Fibroblast of gingiva (primary cell): ENCODE data around the gene JAK1.

Source experiments
- DNase-seq: peaks from one replicate; pipeline ENCODE4 v3.0.0-alpha.2; 2011; ENCODE audit warnings: low read depth

JAK1 gene

DNA sequence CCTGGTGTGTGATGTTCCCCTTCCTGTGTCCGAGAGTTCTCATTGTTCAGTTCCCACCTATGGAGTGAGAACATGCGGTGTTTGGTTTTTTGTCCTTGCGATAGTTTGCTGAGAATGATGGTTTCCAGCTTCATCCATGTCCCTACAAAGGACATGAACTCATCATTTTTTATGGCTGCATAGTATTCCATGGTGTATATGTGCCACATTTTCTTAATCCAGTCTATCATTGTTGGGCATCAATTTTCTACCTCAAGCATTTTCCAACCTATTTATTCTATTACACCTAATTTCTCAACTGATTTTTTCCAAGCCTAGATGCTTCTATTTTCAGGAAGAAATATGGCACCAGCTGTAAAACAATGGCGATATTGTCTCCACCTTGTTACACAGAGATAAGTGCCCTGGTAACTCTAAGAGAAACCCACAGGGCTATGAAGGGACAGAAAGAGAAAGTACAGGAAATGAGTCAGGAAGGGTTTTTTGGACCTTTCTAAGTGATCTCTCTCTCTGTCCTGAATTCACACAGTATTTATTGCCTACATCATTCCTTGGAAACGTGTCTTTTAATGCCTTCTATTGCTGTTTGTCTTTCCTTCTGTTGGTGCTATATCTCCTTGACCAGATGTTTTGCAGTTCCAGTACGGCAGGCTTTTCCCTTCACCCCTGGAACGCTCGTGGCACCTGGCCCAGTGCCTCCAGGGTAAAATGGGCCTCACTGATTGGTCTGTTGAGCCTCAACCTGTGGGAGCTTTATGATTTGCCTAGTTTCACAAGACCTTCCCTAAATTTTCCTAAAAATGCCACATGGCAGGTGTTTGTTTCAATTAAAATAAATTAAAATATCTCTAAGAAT, 14.6 kb upstream of the JAK1 start:
- no peak for DNase-seq

DNA sequence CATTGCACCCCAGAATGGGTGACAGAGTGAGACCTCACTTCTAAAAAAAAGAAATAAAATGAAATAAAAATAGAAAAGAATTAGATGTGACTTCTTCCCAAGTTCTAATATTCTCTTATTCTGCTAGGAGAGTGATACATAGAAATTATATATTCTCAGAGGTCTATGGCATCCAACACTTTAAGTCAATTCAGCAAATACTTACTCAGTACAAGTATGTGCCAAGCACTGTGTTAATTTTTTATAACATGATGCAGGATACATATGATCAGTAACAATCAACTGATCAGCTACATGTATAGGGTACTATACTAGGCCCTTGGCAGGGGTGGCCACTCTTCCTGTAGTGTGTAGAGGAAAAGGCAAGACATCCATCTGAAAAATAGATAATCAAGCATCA, 13.0 kb upstream of the JAK1 start:
- no peak for DNase-seq

DNA sequence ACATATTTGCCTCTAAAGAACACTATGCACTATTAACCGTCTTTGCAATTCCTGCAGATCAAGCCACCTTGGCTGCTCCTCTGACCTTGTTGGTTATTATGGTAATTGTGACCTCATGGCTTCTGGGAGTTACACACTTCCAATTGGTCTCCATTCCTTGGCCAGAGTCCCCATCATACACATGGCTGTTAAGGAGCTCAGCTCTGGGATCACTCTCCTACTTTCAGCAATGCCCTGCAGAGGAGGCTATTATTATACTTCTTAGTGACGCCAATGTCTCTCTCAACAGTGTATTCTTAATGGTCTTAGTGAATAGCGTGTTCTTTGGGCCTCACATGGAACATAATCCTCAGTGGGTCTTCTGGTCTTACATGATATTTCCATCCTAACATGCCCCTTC, 10.0 kb upstream of the JAK1 start:
- no peak for DNase-seq

DNA sequence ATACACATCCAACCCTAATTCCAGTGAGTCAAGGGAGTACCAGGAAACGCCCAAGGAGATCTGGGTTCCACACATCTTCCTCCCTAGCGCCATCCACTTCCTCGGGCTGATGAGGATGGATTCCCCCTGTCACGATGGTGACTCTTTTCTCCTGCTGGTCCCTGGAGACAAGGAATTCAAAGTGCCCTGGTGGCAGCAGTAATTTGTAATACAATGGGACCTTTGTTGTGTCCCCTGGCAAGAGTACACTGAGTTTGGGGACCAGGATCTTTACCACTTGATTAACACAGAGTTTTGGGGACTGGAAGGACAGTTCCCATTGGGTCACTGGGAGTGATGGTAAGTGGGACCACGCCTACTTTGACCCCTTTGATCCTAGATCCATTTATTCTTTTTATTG, 9.4 kb upstream of the JAK1 start:
- no peak for DNase-seq

DNA sequence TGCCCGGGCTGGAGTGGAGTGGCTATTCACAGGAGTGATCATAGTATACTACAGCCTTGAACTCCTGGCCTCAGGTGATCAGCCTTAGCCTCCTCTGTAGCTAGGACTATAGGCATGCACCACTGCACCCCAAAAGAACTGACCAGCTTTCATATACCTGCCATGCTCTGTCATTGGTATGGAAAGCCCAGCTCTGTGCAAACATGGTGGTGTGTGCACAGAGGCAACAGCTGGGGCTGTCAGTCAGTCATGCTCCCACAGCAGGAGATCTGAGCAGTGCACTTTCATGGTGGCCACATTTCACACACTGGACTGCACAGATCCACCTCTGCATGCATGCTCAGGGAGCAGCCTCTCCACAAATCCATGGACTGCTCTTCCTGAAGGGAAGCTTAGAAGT, 8.8 kb upstream of the JAK1 start:
- no peak for DNase-seq

DNA sequence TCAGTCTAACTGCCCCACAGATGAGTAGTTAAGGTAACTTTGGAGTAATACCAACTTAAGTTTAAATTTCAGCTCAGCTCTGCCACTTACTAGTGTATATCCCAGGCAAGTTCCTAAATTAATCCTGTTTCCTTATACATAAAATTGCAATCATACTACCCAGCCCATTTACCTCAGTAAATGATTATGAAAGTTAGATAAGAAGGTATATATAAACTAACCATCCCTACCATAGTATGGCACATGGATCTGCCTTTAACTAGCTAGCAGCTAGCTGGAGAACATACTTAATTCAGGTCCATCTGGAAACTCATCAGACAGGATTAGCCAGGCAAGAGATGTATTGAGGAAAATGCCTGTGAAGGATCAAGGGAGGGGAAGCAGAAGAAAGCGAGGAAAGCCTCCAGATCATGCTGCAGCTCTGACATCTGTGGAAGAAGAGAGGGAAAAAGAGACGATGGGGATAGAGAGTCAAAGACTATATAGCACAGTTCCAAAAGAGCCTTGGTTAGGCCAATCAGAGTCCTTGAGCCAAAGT, 8.0 kb upstream of the JAK1 start:
- DNase-seq: no peak

DNA sequence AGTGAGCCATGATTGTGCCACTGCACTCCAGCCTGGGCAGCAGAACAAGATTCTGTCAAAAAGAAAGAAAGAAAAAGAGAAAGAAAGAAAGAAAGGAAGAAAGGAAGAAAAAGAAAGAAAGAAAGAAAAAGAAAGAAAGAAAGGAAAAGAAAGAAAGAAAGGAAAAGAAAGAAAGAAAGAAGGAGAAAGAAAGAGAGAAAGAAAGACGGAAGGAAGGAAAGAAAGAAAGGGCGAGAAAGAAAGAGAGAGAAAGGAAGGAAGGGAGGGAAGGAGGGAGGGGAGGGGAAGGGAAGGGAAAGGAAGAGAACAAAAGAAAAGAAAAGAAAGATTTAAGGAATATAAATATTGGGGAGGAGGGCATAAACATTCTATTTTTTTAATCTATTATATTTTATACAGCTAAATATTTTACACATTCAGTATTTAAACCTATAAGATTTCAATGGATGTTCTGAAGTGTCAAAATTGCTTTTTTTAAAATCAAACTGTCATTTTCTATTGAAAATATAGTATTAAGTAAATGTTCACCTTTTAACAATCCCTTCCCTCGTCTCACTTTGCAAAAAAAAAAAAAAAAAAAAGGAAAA, 6.8 kb upstream of the JAK1 start:
- DNase-seq: no peak

DNA sequence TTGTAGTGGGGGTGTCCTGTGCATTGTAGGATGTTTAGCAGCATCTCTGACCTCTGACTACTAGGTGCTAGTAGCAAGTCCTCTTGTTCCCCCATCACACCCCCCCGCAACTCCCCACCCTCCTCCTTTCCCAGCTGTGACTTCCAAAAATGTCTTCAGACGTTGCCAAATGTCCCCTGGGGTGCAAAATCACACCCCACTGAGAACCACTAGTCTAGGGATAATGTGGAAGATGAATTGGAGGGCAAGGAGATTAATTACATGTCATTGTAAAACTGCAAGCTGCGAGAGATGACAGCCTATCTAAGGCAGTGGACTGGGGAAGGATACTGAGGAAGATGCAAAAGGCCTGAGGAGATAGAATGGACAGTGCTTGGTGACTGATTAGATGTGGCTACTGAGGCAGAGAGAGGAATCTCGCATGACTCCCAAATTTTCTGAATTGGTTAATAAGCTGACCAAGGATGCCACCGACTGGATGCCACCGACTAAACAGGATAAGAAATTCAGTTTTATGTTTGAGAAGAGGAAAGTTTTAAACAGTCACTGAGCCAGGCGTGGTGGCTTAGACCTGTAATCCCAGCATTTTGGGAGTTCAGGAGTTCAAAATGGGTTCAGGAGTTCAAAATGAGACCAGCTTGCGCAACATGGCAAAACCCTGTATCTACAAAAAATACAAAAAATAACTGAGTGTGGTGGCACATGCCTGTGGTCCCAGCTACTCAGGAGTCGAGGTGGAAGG, 3.1 kb upstream of the JAK1 start:
- no peak for DNase-seq

DNA sequence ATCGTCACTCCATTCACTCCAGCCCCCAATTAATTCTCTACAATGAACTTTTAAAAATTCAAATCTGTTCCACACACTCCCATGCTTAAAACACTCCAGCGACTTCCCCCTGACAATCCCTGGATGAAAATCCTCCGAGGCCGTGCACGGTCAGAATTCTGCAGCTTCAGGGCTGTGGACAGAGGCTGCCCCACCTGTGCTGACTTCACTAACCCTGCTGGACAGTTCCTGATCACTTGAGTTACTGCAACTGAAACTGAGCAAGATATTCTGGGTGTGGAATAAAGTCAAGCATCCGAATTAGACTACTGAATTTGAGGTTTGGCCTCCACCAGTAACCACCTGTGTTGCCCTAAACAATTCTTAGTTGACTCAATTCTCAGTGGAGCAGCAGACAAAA, 1.0 kb upstream of the JAK1 start:
- no peak for DNase-seq

DNA sequence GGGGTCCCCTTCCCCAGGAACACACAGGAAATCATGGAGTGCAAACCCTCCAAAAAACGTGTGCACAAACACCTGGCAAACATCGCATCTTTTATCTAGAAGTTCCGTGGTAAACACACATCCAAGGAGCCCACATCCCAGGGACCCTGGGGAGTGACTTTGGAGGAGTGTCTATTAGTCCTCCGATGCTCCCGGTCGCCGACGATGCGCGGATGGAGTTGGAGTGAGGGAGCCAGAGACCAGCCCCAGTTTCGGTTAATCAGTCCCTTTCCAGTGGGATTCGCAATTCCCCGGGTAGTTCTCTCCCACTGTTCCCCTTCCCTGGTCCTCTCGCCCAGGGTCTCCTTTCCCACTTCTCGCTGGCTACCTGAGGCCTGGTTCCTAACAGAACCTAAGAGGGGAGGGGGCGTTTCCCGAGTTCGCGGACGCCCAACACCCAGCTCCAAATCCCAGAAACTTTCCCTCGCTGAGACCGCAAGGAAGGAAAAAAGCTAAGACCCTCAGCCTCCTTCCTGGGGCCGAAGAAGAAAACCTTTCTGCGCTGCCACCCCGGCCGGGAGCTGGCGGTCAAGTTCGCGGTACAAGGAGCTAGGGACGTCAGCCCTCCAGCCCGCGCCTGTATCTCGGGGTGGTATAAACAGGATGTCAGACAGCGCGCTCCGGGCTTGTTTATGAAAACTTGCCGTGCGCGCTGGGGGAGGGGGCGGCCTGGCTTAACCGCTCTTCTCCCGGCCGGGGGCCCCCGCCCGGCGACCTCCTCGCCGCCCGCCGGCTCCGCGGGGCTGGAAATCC, 787 bp downstream of the JAK1 start:
- DNase-seq: peak; percentile 52

DNA sequence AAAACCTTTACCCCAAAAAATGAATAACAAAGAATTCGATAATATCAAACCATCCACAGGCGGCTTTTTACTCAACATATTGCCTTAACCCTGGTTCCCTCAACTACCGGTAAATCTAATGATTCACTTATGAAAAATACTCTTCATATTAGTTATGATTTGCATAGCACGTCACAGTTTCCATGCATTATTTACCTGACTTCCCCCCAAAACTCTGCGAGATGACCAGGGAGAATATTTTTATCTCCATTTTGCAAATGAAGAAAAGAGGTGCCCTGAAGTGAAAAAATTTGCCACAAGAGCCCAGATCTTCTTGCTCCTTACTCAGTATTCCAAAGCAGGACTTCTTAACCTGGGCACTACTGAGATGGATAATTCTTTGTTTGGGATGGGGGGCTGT, 2.9 kb downstream of the JAK1 start:
- no peak for DNase-seq

DNA sequence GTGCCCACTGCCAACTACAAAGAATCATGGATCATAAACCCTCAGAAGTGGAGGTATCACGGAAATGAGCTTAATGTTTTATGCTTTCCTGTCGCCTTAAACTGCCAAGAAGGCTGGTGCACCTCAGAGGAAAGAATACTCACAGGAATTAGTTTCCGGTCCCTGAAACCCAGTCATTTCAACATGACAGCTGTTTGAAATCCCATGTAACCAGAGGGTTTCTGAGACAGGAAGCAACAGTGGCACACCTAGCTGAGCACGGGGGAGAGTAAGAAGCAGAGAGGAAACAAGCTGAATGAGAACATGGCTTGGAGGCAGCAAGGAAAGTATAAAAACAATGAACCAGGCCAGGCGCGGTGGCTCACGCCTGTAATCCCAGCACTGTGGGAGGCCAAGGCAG, 3.9 kb downstream of the JAK1 start:
- no peak for DNase-seq

DNA sequence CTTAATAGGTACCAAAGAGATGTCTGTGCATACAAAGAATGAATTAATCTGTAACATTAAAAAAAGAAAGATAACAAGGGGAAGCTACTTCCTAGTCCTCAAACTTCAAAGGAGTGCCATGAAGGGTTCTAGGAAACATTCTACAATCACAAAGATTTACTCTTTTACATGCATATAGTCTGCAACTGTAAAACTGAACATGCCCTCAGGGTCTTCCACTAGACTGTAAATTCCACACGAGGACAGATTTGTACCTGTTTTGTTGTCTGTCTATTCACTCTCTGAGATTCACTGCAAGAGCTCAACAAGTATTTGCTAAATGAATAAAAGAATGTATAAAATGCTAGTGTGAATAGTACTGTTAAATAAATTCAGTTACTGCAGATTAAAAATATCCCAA, 4.4 kb downstream of the JAK1 start:
- no peak for DNase-seq

DNA sequence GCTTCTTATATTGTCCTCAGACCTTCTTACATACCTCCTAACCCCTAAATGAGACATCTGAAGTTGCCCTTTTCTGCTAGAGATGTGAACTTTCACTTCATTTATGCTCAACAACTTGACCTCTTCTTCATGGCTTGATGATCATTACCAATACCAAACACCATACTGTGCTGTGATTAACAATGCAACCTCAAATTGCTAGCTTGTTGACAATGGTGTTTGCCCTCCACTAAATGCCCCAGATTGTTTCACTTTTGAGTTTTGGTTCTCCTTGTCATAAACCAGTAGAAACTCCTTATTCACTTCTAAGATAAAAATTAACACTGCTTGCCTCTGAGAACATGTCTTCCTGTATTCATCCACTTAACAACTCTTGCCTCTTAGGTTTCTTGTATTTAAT, 5.6 kb downstream of the JAK1 start:
- no peak for DNase-seq

DNA sequence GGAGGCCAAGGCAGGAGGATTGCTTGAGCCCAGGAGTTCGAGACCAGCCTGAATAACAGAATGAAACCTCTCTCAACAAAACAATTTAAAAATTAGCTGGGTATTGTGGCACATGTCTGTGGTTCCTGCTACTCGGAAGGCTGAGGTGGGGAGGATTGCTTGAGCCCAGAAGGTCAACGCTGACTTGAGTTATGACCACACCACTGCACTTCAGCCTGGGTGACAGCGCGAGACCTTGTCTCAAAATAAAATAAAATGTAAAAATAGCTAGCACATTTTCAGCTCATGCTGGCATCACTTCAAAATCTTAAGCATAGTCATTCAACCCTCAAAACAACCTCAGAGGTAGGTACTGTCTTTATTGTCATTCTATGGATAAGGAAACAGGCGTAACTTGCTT, 6.4 kb downstream of the JAK1 start:
- DNase-seq: no peak

DNA sequence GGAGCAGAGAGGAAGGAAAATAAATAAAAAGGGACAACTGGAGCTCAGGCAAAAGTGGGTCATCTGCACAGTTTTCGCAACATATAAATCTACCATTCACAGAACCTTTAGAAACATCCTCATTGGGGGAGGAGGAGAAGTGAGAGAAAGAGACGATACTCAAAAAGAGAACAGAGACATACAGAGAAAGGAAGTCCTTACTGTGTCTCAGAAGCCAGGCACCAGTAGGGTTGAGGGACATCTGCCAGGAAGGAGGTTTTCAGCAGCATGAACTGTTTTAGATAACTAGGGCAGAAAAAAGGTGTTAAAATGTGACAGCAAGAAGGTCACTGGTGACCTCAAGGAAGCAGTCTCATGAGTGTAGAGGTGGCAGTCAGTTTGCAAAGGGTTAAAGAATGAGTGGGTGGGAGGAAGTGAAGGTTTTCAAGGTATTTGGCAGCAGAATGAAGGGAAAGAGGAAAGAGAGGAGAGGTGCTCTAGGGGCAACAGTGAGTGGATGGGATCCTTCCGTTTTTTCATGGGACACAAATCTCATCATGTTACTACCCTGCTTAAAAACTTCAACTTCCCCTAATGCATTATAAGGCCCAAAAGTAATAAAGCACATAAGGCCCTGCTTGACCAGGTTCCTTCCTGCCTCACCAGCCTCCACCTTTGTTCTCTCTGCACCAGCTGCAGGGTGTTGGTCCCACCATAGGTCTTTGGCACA, 9.5 kb downstream of the JAK1 start:
- DNase-seq: no peak

DNA sequence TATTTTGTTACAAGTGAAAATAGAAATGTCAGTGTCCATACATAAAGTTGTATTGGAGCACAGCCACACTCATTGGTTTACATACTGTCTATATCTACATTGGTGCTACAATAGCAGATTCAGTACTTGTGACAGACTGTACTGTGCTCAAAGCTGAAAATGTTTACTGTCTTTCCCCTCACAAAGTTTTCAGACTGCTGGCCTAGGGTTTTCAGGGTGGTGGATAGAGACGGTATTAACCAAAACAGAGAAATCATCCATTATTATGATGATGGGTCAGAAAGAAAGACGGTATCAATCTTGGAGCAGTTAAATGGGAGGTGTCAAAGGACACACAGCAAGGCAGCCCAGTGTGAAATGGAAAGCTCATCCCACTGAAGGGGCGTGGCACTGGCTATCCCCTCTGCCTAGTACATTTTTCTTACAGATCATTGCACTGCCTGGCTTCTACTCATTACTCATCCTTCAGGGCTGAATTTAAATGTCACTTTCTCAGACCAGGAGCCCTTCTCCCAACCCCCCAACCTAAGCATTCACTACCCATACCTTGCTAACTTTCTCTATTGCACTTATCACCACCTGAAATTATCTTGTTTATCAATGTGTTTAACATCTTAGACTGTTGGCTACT, 10.2 kb downstream of the JAK1 start:
- no peak for DNase-seq

DNA sequence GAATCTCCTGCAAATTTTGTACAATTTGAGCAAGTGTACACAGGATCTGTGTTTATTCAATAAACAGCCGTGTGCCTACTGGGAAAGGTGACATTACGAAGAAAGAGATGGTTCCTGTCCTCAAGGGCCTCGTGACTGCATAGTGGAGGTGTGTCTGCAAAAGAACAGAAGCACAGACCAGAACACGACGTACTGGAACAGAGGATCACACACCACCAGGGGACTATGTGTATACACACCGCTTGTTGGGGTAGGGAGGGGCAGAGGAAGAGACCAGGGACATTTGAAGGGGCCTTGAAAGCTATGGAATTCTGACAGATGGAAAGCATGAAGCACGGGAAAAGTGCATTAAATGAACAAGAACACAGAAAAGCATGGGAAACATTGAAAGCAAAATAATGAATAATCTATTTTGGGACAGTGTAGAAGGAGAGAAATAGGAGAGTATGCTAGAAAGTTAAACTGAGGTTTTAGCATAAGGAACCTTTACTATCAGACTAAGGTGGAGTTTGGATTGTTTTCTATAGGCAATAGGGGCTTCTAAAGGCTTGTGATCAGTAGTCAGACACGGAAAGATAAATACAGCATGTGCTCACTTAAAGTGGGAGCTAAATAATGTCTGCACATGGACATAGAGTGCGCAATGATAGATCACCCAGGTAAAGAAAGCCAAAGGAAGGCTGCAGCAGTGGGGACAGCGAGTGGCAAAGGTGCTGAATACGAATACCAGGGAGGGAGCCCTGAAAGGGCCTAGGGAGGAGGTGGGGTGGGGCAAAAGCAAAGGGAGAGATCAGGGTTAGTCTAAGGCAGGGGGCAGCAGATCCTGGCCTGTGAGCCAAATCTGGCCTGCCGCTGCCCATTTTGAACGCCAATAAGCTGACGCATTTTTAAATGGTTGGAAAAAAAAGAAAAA, 11.0 kb downstream of the JAK1 start:
- DNase-seq: no peak

DNA sequence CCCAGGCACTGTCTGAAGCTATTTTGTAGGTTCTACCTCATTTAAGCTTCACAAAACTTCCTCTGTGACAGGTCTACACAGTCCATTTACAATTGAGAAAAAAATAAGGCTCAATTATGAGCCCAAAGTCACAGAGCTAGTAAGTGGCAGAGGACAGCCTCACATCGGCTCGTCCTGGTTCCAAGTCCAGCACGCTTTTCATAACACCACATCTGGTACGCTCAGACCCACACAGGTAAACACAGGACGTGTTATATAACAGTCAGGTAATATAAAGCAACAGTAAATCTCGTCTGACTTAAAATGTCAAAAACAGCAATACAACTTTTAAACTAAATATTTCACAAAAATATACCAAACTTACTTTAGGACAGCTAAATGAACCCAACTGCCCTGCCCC, 13.1 kb downstream of the JAK1 start:
- no peak for DNase-seq

DNA sequence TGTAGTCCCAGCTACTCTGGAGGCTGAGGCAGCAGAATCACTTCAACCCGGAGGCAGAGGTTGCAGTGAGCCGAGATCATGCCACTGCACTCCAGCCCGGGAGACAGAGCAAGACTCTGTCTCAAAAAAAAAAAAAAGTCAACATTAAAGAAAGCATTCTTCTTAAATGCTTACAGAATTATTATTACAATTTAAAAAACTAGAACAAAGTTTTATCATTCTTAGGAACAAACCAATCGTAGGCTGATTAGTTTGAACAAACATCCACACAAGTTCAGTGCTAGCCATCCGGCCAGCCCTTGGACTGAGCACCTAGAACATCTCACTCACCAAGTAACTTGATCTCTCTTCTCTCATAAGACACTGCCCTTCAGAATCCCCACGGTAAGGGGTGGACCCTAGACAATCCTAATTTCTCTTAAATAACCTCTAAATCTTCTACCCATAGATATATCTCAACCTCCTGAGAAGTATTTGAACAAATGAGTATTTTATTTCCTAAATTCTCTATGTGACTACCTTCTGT, 16.0 kb downstream of the JAK1 start:
- DNase-seq: no peak
